Fibroblast of gingiva (primary cell): Measurements from ENCODE around the gene SYN1.
A peak's percentile ranks its signal among the peaks of the same experiment; 100 is the strongest.
"Not testable (repeated sequence)": the region's sequence is repeated elsewhere in the genome, so short reads cannot be mapped to it uniquely, and the experiment has no call there.

Experiments
- DNase-seq: peaks from one replicate; pipeline ENCODE4 v3.0.0-alpha.2; 2011; ENCODE audit warnings: low read depth

SYN1 gene

DNA sequence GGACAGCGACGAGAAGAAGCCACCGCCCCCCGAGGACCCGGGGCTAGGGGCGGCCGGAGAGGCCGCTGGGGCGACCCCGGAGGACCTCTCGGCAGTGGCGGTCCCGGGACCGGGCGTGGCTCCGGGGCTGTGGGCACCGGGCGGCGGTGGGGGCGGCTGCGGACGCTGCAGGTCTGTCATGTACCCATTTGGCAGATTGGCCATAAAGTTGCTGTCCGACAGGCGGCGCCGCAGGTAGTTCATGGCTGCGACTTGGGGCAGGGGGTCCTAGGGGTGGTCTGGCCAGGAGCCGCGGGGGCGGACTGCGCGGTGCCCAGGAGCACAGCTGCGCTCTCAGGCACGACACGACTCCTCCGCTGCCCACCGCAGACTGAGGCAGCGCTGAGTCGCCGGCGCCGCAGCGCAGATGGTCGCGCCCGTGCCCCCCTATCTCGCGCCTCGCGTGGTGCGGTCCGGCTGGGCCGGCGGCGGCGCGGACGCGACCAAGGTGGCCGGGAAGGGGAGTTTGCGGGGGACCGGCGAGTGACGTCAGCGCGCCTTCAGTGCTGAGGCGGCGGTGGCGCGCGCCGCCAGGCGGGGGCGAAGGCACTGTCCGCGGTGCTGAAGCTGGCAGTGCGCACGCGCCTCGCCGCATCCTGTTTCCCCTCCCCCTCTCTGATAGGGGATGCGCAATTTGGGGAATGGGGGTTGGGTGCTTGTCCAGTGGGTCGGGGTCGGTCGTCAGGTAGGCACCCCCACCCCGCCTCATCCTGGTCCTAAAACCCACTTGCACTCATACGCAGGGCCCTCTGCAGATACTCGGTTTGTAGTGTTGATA lies at the start of gene SYN1:
TSS of gene SYN1 (minus strand) at position 372 of the 817 bp plus-strand sequence. CDS start at position 243, 129 bp downstream.
- DNase-seq, result peak; percentile 69

DNA sequence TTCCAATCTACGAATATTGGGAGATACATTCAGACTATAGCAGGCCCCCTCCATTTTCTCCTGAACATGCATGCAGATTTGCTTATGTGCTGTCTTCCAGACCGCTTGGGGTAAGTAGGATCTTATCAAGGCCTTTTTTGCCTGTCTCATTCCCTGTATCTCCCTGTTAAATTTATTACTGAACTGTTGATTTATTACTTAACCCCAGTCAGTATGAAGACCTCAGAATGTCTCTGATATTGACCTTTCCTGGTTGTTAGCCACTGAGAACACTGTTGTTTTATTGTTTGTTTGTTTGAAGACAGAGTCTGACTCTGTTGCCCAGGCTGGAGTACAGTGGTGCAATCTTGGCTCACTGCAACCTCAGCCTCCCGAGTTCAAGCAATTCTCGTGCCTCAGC lies 46.1 kb upstream of the SYN1 start:
- not testable (repeated sequence) for DNase-seq

DNA sequence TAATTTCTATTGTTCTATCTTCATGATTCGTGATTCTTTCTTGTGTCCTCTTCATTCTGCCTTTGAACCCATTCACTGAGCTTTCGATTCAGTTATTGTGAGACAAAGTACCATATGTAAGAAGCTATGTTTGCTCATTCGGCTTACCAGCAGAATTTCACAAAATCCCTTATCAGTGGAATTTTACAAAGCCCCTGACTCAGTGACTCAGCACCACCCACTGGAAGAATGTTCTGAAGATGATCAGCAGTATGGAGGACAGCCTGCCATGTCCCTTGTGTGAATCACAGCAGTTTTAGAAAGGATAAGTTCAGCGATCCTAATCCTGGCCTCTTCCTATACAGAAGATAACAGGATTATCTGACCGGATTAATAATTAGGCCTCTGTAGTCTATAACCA lies 45.1 kb upstream of the SYN1 start:
- DNase-seq, result no peak

DNA sequence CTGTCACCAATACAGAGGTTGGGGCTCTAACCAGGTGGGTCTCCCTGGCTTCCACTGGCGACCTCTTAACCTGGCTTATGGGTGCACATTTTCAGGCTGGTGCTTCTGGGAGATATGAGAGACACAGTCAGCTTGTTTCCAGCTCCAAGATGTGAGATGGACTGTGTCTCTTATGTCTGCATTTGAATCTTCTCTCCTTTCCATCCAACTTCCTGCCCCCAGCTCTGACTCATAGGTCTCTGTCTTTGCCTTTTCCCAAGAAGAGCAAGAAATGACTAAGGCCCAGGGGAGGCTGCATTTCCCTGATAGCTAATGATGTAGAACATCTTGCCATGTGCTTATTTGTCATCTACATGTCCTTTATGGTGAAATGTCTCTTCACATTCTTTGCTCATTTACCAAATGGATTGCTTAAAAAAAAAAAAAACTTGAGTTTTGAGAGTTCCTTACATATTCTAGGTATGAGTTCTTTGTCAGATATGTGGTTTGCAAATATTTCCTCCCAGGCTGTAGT lies 42.5 kb upstream of the SYN1 start:
- DNase-seq, result peak; percentile 94

DNA sequence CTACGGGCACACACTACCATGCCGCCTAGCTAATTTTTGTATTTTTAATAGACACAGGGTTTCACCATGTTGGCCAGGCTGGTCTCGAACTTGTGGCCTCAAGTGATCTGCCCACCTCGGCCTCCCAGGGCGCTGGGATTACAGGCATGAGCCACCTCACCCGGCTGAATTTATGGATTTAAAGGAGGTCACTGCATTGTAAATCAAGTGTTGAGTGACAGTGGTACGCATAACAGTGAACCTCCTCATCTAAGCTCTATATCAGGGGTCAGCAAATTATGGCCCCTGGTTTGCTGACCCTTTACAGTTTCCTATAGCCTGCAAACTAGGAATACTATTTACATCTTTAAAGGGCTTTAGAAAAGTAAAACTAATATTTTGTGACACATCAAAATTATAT lies 41.9 kb upstream of the SYN1 start:
- DNase-seq, result no peak

DNA sequence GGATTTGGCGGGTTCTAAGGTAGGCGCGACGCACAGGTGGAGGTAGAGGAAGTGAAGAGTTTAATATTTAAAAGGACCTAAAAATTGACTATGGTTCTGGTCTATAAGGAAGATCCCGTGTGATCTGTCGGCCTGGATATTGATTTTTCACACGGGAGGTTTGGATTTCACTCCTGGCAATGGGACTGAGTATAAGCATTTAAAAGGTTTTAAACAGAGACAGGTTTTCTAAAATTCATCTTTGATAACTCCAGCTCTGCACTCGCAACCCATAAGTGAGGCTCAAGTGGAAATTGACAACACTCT lies 39.7 kb upstream of the SYN1 start:
- no peak for DNase-seq

DNA sequence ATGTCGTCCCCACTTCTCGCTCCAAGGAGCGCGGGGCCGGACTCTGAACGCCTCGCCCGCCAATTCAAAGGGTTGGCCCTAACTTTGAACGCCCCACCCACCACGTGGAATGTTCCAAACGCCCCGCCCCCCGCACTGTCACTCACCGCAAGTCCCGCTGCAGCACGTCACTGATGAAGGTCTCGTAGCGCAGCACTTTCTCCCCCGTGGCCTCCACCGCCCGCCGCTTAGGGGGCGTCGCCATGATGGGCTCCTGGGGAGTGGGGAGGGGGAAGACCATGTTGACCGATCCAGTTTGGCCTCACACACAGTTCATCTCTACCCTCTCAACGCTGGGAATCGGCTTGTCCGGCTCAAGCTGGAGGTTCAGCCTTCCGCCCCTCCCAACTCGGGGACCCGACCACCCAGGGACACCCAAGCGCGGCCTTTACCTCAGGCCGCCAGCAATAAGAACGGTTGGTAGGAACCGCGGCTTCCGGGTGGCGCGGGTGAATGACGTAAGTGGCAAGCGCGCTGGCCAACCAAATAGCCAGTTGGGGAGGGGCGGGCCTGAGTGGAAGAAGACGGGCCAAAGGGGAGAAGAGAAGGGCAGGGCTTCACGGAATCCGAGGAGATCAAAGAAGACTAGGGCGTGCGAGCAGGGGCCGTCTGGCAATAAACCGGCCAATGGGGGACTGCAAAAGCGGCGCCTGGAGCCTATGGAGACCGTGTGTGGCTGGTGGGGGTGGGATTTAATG lies 39.2 kb upstream of the SYN1 start, which contains the start of gene UXT:
TSS of gene UXT (minus strand) at position 497 of the 737 bp plus-strand sequence. CDS start at position 244, 253 bp downstream.
- DNase-seq, result peak; percentile 98

DNA sequence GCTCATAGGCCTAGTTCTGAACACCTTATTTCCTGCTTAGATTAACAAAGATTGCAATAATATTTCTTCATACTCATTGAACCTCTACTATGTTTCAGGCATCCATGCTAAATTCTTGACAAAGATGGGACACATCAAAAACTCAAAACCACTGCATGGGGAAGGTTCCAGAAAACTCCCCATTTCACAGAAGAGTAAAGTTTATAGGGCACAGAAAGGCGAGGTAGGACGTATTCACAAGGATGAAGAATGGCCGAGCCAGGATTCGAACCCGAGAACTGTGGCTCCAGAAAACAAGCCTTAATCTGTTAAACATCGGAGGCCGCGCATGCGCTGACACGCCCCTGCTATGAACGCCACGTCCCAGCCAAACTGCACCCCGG lies 38.6 kb upstream of the SYN1 start:
- DNase-seq, result no peak

DNA sequence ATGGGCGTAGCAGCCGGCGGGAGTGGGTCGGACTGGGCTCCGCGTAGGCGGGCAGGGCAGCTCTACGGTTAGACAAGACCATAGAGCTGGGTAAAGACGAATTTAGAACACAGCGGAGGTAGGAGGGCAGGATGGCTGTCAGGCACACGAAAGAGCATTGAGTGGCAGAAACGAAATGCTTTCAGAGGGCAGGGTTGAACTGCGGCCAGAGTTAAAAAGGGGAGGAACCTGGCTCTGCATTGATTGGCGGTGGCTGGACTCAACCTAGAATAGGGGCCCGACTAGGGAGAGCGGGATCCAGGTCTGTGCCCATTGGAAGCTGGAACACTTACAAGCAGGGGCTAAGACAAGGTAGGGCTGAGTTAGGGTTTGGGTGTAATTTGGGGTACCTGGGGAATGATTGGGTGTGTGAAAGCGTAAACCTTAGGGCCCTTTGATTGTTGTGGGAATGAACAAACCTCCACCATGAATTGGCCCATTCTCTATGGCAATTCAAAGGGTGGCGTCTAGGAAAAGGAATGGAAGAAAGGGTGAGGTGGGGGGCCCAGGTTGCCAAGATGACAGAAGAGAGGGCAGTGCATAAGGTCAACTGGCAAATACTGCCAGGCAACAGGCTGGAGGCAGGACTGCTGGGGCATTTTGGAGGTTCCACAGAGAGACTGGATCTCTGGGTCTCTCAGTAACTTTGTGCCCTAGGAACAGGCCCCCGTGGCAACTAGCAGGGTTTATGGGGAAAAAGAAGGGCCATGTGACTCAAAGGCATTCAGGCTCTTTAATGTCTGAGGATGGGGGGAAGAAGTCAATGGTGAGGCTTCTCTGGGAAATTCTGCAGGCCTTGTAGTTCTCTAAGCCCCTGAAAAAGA lies 31.6 kb upstream of the SYN1 start:
- DNase-seq, result no peak

DNA sequence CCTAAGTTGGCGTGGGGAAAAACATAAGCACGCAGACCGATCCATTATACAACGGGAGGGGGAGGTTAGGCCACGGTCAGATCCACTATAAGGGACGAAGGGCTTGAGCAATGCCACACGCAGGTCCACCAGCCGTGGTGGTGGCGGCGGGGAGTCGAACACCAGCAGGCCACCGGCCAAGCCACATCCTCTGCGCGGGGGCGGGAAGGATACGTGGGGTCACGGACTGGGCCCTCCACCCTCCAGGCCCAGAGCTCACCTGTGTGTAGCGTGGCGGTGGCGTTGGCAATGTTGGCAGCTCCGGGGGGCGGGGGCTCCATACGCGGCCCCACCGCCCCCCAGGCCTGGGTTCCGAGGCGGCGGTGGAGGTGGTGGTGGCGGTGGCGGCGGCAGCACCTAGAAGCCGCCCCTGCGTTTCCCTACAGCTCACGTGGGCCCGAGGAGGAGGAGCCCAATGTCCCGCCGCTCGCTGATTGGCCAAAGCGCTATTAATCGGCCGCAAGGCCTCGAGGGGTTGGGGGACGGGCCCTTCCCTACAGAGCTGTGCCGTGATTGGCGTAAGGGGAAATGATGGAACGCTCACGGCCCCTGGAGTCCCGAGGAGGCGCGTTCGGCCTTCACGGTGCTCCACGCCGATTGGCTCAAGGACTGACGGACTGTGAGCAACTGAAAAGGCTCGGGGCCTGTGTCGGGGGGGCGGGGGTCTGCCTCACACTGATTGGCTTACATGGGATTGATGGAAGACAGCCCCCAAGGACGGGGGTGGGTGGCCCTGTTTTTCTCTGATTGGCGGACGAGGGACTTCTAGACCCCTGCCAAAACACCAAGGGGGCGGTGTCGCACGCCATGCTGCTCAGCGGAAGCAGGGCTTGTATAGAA lies 30.7 kb upstream of the SYN1 start, which contains the start of gene ELK1:
TSS of gene ELK1 (minus strand) at position 400 of the 879 bp plus-strand sequence. CDS start 9,122 bp downstream, outside the sequence.
- peak; percentile 99 for DNase-seq

DNA sequence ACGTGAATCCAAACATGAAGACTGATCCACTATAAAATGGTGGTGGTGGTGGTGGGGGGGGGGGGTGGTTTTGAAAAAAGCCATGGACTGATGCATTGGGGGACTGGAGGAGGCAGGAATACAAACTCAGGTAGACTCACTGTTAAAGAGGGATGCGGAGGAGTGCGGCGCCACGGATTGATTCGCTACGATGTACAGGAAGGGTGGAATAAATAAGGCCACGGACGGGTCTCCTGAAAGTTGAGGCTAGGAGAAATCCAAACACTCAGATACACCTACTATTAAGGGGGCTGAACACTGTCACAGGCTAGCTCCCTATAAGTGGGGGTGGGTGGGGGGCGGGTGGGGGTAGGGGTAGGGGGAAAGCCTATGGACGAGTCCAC lies 30.1 kb upstream of the SYN1 start:
- no peak for DNase-seq

DNA sequence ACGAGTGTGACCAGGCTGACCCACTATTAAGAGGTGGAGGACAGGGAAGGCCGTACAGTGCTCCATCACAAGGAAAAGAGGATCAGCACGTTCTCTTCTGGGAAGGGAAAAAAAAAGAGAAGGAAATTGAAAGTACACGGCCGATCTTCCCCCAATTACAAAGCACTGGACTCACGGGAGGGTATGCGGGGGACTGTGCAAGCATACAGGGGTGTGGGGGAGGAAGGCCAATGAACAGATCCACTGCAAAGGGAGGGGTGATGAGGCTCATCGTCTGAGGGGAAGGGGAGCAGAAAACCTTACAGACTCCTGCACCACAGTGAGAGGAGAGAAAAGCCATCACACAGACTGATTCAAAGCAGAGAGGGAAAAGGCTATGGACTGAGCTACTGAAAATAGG lies 29.6 kb upstream of the SYN1 start:
- no peak for DNase-seq

DNA sequence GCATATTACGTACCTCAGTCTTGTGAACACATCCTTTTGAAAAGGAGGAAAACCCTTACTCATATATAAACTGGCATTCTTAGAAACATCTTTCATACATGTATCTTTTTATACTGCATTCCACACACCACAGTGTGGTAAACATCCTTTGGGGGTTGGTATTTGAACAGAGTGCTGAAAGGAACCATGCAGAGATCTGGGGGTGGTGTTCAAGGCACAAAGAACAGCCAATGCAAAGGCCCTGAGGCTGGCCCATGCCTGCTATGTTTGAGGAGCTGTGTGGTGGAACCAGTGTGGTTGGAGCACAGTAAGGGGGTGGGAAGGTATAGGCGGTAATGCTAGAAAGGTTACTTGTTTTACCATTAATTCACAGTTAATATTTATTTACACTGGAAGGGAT lies 28.7 kb upstream of the SYN1 start:
- no peak for DNase-seq

DNA sequence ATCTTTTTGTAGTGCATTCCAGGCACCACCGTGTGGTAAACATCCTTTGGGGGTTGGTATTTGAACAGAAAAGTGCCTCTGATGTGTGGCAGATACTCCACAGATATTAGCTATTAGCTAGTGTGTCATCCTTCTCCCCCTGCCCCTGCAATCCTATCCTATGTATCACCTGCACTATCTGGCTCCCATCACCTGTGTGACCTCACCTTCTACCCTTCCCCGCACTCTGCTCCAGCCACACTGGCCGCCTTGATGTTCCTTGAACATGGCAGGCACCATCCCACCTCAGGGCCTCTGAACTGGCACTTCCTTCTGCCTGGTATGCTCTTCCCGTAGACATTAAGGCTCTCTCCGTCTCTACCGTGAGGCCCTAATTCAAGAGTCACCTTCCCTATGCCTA lies 27.0 kb upstream of the SYN1 start:
- no peak for DNase-seq

DNA sequence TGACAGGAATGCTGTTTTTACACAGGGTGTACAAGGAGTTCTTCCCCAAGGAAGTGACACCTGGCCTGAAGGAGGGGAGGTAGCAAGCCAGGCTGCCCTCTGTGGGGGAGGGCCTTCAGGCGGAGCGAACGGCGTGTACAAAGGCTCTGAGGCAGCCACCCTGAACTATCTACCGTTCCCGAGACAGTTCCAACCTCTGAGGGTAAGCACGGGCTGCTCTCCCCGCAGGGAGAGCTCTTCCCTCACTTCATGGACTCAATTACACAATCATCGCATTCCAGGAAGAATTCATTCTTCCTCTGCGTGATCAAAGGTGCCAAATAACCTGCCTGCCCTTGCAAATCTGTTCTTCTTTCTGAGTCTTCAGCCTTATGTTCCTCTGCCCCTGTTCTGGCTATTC lies 25.9 kb upstream of the SYN1 start:
- no peak for DNase-seq

DNA sequence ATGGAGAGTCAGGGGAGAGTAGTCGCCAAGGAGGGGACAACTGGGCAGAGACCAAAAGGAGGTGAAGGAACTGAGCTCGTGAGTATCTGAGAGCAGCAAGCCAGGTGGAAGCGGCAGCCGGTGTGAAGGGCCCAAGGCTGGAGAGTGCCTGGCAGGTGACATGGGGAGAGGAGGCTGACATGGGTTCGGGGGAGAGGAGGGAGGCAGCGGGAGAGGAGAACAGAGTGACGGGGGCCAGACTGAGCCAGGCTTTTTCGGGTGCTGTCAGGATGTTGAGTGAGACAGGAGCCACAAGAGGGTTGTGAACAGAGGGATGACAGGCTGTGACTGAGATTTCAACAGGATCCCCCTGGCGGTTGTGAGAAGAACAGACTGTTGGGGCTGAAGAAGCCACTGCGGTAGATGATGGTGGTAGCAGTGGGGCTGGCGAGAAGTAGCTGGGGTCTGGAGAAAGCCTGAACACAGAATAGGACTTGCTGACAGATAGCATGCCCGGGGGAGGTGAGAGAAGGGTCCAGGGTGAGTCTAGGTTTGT lies 25.0 kb upstream of the SYN1 start:
- DNase-seq, result peak; percentile 7

DNA sequence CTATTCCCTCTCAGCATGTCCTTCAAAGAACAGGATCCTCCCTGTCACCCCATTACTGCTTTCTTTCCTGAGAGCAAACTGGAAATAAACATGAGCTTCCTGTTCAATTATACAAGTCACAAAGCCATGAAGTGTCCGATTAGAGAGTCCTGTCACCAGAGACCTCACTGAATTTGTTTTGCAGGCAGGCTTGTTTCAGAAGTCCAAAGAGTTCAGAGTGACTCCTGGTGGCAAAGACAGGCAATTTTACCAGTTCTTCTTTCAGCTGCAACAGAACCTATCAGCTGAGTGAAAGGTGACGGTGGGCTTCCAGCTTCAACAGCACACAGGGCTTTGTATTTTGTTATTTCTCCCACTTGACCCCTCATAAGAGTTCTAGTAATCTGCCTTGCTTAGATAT lies 24.3 kb upstream of the SYN1 start:
- DNase-seq, result peak; percentile 26

DNA sequence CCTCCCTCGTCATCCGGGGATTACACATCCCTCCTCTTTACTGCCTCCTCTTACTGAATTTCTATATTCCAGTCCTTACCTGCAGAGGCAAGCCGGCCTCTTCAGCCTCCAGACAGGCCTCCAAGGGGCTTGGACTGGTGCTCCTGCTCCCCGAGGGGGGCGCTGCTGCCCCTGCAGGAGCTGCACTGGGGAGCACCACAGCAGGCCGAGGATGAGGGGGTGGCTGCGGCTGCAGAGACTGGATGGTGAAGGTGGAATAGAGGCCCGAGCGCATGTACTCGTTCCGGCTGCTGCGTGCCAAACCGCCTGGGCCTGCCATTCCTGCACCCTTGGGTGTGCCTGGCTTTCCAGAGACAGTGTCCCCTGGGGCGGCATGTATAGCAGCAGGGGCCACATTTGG lies 19.2 kb upstream of the SYN1 start:
- no peak for DNase-seq

DNA sequence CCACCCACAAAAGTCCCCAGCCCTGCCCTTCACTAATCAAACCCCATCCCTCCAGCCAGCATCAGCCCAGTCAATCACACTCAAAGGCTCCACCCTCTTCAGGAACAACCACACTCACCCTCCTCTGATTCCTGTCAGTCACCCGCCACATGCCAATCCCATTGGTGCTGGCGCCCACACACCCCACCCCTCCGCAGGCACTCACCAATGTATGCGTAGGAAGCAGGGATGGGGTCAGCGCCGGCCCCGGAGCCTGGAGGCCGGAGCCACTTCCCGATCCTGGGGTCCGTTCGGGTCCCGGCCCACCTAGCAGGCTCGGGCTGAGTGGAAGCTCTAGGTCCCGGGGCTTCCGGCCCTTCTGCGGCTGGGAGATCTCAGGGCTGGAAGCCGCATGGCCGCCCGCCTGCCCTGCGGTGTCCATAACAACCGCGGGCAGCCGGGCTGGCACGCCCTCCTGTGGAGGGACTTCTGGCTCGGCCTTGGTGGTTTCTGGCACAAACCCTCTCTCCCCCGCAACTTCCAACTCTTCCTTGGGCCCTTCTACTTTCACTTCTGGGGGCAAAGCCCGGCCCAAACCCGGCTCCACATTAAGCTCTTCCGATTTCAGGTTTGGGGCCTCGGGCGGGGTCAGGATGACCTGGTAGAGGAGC lies 18.0 kb upstream of the SYN1 start:
- no peak for DNase-seq

DNA sequence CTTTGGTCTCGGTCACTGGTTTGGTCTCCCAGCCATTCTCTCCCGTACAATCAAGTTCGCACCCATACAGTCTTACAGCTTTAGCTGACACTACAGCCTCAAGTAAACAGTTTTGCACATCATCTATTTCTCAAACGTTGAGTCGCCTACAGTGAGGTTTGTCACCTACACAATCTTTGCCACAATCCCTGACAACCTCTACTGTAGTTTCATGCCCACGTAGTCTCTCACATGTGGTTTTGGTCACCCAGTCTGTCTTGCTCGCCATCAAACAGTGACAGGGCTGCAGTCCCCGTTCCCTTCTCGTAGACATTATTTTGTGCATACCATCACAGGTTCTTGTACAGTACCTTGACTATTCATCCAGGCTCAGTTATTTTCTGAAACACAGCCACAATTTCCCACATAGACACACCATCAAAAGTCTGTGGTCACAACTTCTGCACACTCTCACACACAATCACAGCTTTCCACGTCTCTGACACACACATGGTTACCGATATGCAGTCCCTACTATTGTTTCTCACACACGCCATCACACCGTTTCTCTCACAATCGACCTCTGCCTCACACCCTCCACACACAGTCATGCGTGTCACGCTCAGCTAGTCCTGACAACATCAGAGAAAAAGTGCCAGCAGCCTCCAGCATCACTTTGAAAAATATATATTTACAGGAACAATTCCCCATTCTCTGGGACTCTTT lies 15.4 kb upstream of the SYN1 start:
- DNase-seq, result no peak
